ENCODE data around the gene HIBCH.

DNA sequence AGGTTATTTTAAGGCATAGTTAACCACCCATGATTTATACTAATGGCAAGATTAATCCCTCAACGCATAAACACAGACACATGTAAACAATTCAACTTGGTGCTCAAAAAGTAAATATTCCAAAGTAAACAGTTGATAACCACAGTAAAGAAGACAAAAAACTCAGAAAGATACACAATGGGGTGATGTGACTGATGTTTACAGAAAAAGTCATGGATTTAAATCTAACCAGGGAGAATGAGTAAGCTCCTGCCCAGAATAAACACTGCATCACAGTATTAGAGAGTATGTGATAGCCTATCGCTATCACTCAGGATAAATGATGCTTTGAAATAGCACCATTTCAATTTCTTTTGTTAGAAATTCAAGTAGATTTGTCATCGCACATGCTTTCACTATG is 49.3 kb downstream of the HIBCH start:
- TF ChIP-seq CEBPB (IDR thresholded peaks at IDR 0.05) (no peak), TAF1 (IDR thresholded peaks at IDR 0.05; ENCODE audit: low read depth) (no peak), EP300 (IDR thresholded peaks at IDR 0.05; ENCODE audit: borderline replicate concordance) (no peak), RAD21 (IDR thresholded peaks at IDR 0.05; ENCODE audit: low read depth) (no peak), YY1 (IDR thresholded peaks at IDR 0.05; ENCODE audit: low read depth) (no peak), FOXM1 (IDR thresholded peaks at IDR 0.05; ENCODE audit: borderline replicate concordance, low read depth) (no peak), NFIC (IDR thresholded peaks at IDR 0.05) (no peak), MAX (IDR thresholded peaks at IDR 0.05) (no peak)
- TF ChIP-seq, protein P1, sequence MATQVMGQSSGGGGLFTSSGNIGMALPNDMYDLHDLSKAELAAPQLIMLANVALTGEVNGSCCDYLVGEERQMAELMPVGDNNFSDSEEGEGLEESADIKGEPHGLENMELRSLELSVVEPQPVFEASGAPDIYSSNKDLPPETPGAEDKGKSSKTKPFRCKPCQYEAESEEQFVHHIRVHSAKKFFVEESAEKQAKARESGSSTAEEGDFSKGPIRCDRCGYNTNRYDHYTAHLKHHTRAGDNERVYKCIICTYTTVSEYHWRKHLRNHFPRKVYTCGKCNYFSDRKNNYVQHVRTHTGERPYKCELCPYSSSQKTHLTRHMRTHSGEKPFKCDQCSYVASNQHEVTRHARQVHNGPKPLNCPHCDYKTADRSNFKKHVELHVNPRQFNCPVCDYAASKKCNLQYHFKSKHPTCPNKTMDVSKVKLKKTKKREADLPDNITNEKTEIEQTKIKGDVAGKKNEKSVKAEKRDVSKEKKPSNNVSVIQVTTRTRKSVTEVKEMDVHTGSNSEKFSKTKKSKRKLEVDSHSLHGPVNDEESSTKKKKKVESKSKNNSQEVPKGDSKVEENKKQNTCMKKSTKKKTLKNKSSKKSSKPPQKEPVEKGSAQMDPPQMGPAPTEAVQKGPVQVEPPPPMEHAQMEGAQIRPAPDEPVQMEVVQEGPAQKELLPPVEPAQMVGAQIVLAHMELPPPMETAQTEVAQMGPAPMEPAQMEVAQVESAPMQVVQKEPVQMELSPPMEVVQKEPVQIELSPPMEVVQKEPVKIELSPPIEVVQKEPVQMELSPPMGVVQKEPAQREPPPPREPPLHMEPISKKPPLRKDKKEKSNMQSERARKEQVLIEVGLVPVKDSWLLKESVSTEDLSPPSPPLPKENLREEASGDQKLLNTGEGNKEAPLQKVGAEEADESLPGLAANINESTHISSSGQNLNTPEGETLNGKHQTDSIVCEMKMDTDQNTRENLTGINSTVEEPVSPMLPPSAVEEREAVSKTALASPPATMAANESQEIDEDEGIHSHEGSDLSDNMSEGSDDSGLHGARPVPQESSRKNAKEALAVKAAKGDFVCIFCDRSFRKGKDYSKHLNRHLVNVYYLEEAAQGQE (IDR thresholded peaks at IDR 0.05; ENCODE audit: low read depth), result no peak
